Left renal pelvis (tissue), 4 donors: ENCODE data around the gene RAB6C. TPM values are rescaled to one million over a fixed set of nuclear protein-coding genes. Genes with fewer than 3 reads are reported as not detected.
"Not testable (repeated sequence)": the region's sequence is repeated elsewhere in the genome, so short reads cannot be mapped to it uniquely, and the experiment has no call there.

ENCODE experiments used
- DNase-seq, 4 donors: peaks; one replicate each; pipeline ENCODE4 v3.0.0-alpha.2; 2013; ENCODE audit warnings: low read depth in 4 of 4, low spot score in 3 of 4
- polyA plus RNA-seq, 4 donors: library from polyadenylated mRNA; unstranded; fragments of 120-200 nt; gene quantifications; one replicate each; pipeline ENCODE4 v1.2.1, GENCODE V29; 2013; ENCODE audit not compliant: insufficient read length in 4 of 4

The RAB6C gene
- polyA plus RNA-seq, 4 donors, result 0.30 to 1.4 (median 0.74) TPM

DNA sequence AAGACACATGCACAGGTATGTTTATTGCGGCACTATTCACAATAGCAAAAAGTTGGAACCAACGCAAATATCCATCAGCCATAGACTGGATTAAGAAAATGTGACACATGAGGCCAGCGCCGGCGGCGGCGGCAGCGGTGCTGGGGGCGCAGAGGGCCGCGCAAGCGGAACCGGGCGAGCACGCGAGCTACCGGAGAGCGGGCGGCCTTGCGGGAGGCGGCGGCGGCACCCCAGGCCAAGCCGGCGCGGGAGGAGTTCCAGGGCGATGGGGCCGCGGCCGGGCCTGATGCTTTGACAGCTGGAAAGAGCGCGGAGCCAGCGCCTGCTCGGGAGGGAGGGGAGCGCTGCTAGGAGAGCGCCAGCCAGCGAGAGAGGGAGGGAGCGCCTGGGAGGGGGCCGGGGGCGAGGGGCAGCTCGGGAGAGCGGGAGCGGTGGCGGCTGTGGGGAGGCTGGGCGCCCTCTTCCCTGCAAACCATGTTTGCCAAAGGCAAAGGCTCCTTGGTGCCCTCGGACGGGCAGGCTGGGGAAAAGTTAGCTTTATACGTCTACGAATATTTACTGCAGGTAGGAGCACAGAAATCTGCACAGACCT is 13.0 kb downstream of the RAB6C start:
- not testable (repeated sequence) for DNase-seq

DNA sequence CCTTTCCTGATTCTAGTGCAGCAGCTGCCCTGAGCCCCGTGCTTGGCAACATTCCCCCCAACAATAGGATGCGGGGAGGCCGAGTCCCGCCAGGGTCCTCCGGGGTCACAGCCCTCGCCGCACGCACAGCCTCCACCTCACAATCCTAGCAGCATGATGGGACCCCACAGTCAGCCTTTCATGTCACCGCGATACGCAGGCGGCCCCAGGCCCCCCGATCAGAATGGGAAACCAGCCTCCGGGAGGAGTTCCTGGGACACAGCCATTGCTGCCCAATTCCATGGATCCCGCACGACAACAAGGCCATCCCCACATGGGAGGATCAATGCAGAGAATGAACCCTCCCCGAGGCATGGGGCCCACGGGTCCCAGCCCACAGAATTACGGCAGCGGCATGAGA is 13.7 kb downstream of the RAB6C start:
- DNase-seq, result not testable (repeated sequence)

DNA sequence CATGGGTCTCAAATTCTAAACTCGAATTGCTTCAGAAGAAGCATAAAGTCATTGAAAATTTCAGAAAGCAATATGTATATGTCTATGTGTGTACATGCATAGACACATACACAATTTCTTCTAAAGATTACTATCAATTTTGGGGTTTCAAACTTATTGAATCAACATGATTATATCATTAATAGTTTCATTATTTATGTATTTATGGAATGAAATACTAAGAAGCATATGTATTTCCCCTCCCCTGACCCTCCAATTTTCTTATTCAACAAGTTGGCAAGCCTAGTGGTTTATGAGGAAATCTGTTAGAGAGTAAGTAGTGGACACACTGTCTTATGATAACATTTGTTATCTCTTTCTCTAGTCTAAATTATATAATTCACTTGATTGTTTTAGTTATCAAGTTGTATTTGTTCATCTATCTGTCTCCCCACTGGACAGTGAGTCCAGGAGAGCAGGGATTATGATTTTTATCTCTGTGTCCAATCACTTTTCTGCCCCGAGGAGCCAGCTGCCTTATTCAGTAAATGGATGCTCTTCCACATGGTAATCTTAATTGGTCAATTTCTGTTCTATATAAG is 17.3 kb downstream of the RAB6C start:
- DNase-seq, result not testable (repeated sequence)

DNA sequence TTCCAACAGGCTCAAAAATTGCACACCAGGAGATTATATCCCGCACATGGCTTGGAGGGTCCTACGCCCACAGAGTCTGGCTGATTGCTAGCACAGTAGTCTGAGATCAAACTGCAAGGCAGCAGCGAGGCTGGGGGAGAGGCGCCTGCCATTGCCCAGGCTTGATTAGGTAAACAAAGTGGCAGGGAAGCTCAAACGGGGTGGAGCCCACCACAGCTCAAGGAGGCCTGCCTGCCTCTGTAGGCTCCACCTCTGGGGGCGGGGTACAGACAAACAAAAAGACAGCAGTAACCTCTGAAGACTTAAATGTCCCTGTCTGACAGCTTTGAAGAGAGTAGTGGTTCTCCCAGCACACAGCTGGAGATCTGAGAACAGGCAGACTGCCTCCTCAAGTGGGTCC is 19.3 kb downstream of the RAB6C start:
- DNase-seq, result not testable (repeated sequence)

DNA sequence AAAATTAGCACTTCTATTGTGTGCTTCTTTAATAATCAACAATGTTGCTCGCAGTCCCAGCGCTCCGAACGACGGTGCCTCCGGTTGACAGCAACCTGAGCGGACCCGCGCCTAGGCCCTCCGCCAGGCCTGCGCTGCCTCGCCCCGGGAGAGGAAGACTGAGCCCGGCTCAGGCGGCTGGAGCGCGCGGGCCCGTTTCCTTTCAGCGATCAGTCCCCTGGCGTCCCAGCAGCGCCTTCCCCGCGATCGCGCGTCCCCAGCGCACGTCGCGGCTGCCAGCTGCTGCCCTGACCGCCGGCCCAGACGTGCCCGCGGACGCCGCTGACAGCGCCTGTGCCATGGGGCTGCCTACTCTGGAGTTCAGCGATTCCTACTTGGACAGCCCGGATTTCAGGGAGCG is 26.4 kb downstream of the RAB6C start:
- not testable (repeated sequence) for DNase-seq

DNA sequence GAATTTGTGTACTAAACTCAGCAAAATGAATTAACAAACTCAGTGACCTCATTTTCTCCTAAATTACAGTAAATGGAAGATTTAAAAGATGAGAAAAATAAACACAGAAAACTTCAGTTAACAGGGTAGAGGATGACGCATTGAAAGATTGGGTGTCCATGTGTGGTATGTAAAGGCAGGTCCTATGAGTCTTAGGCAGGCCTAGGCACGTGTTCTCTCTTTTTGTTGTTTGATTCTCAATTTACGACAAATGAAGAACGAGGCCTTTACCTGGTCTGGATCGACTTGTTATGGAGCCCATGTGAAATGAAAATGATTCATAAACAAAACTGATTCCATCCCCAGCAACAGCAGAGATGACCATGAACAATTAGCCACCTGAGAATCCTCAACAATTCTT is 37.2 kb downstream of the RAB6C start:
- not testable (repeated sequence) for DNase-seq

DNA sequence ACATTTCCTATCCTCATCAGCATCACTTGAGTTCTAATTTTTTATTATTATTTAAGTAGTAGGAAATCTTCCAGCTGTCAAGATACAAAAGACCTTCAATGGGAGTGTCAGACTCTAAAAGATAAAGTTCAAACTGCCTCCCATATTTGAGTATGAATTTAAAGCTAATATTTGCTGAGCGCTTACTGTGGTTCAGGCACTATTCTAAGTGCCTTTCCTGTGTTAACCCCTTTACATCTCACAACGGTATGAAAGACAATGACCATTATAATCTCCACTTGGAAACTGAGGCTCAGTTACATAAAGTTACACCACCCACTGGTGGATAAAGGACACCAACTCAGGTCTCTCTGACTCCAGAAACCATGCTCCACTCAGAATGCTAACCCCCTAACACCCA is 39.9 kb downstream of the RAB6C start:
- DNase-seq, result no peak

DNA sequence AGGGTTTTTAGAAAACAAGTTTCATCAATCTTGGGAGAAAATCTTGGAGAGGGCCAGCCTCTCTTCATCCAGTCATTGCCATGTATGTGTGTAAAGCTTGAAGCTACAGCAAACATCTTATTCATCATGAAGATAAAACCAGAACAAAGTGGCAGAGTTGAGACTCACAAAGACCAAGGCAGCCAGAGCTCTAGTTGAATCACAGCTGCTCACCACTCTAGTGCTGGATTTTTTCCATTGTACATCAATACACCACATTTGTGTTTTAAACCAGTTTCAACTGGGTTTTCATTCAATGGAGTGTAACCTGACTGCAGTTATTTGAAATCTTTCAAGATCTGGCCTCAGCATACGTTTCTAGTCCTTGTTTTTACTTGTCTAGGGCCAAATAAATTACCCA is 40.6 kb downstream of the RAB6C start:
- not testable (repeated sequence) for DNase-seq

DNA sequence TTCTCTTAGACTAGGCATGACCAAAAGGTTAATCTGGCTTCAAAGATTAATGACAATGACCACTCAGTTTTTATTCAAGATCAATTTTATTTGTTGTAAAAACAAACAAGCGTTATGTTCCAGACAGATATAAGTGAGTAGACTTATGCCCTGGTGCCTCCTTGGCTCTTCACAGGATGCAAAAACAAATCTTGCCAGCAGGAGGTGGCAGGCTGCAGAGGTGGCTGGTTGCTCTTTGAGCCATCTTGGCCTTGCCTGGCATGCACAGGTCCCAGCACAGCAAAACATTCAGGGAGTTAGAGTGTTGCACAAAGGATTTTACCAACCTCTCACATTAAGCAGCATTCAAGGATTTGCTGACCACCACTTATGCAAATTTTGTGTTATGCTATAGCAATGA is 46.5 kb downstream of the RAB6C start:
- DNase-seq, result not testable (repeated sequence)

Other genes with a start within 250 kb of the RAB6C start
- under 1 TPM in 3 of 4 donors, not detected in 1; 0.06 to 0.07 (median 0.06) TPM for gene POTEF, start 149.6 kb downstream of the RAB6C start, polyA plus RNA-seq
- gene CCDC74B, start 165.4 kb downstream of the RAB6C start, polyA plus RNA-seq, result 10 to 100 TPM in 3 of 4 donors, 1 to 10 TPM in 1; 5.2 to 23.5 (median 12.5) TPM
- gene SMPD4, start 201.9 kb downstream of the RAB6C start, polyA plus RNA-seq, result 10 to 100 TPM; 52.5 to 85.1 (median 59.8) TPM
- 100 to 1,000 TPM in 2 of 4 donors, 10 to 100 TPM in 2; 71.6 to 198 (median 99.0) TPM for gene MZT2B, start 202.6 kb downstream of the RAB6C start, polyA plus RNA-seq
- under 1 TPM in 1 of 4 donors, not detected in 3; 0.33 TPM for gene TUBA3E, start 218.8 kb downstream of the RAB6C start, polyA plus RNA-seq